CD14-positive monocyte (primary cell): ENCODE results near the gene WDR17. TPM values are rescaled to one million over a fixed set of nuclear protein-coding genes. Genes with fewer than 3 reads are reported as not detected.

Experiments
- DNase-seq, 3 donors: peaks; one replicate each; pipeline ENCODE4 v3.0.0-alpha.2; 2011 to 2022
- H2AFZ ChIP-seq: 2 replicates; pipeline ENCODE4 v1.6.0; 2012; ENCODE audit warnings: mild to moderate bottlenecking, low read depth, low read length, inconsistent platforms; ENCODE audit not compliant: insufficient read depth, poor library complexity, severe bottlenecking
- H3K27ac ChIP-seq, 2 donors: 1 replicate in 1 of 2; 2 replicates in 1 of 2; pipeline ENCODE4 v1.5.1; 2012 to 2013; ENCODE audit warnings: low read length in 2 of 2, control low read depth in 1 of 2, inconsistent platforms in 1 of 2, low read depth in 1 of 2, mild to moderate bottlenecking in 1 of 2
- H3K27me3 ChIP-seq, 2 donors: one replicate each; pipeline versions ENCODE4 v1.6.0 to v1.6.1; 2011 to 2013; ENCODE audit warnings: low read length in 2 of 2; ENCODE audit not compliant: control insufficient read depth in 2 of 2, insufficient read depth in 2 of 2
- H3K36me3 ChIP-seq, 2 donors: replicated peaks in 1 of 2; 1 replicate in 1 of 2; 2 replicates in 1 of 2; pipeline versions ENCODE4 v1.5.1 to v1.6.1; 2012 to 2013; ENCODE audit warnings: low read length in 2 of 2, control low read depth in 1 of 2, inconsistent platforms in 1 of 2, mild to moderate bottlenecking in 1 of 2; ENCODE audit not compliant: insufficient read depth in 2 of 2, control insufficient read depth in 1 of 2
- H3K4me1 ChIP-seq, 2 donors: 1 replicate in 1 of 2; 2 replicates in 1 of 2; pipeline versions ENCODE4 v1.5.1 to v1.6.1; 2012 to 2013; ENCODE audit warnings: low read length in 2 of 2, control low read depth in 1 of 2, inconsistent platforms in 1 of 2, mild to moderate bottlenecking in 1 of 2, moderate library complexity in 1 of 2; ENCODE audit not compliant: insufficient read depth in 2 of 2, control insufficient read depth in 1 of 2
- H3K4me2 ChIP-seq: replicated peaks from 2 replicates; pipeline ENCODE3; 2012; ENCODE audit warnings: low read length, moderate library complexity, mild to moderate bottlenecking; ENCODE audit not compliant: poor library complexity, severe bottlenecking; ENCODE audit errors: extremely low read depth
- H3K4me3 ChIP-seq, 3 experiments: fragments of 200-600 bp in 1 of 3; sonication (generic) in 1 of 3; replicated peaks in 1 of 3; 1 replicate in 2 of 3; 2 replicates in 1 of 3; pipeline ENCODE4 v1.5.1; 2011 to 2013; ENCODE audit warnings: low read length in 3 of 3, mild to moderate bottlenecking in 3 of 3, control low read depth in 2 of 3, low read depth in 2 of 3, inconsistent platforms in 1 of 3, moderate library complexity in 1 of 3
- H3K79me2 ChIP-seq: 2 replicates; pipeline ENCODE4 v1.6.0; 2012; ENCODE audit warnings: mild to moderate bottlenecking, control low read depth, inconsistent platforms, low read length, moderate library complexity; ENCODE audit not compliant: insufficient read depth
- H3K9ac ChIP-seq: 2 replicates; pipeline ENCODE4 v1.6.0; 2017; ENCODE audit warnings: low read length, mild to moderate bottlenecking; ENCODE audit not compliant: insufficient read depth, poor library complexity, severe bottlenecking
- H3K9me3 ChIP-seq, 2 donors: replicated peaks in 1 of 2; 1 replicate in 1 of 2; 2 replicates in 1 of 2; pipeline versions ENCODE4 v1.5.1 to v1.6.1; 2012 to 2013; ENCODE audit warnings: low read length in 2 of 2, control low read depth in 1 of 2; ENCODE audit not compliant: control insufficient read depth in 1 of 2, insufficient read depth in 1 of 2
- H4K20me1 ChIP-seq: 2 replicates; pipeline ENCODE4 v1.6.0; 2012; ENCODE audit warnings: mild to moderate bottlenecking, low read length, control low read depth, moderate library complexity; ENCODE audit not compliant: insufficient read depth
- H3K27ac Mint-ChIP-seq, 7 donors: one replicate each; pipeline ENCODE4 v1.8.0; 2020; ENCODE audit warnings: mild to moderate bottlenecking in 7 of 7, mixed read lengths in 7 of 7, moderate library complexity in 6 of 7, inconsistent platforms in 2 of 7
- H3K27me3 Mint-ChIP-seq, 3 donors: one replicate each; pipeline ENCODE4 v1.8.0; 2021 to 2022; ENCODE audit warnings: low read depth in 3 of 3, mild to moderate bottlenecking in 3 of 3, mixed read lengths in 3 of 3, moderate library complexity in 3 of 3, inconsistent platforms in 1 of 3
- H3K36me3 Mint-ChIP-seq, 2 donors: one replicate each; pipeline ENCODE4 v1.8.0; 2020; ENCODE audit warnings: mixed read lengths in 2 of 2, inconsistent platforms in 1 of 2, mild to moderate bottlenecking in 1 of 2
- H3K4me1 Mint-ChIP-seq: one replicate; pipeline ENCODE4 v1.8.0; 2020; ENCODE audit warnings: mild to moderate bottlenecking, mixed read lengths
- H3K4me3 Mint-ChIP-seq, 2 donors: one replicate each; pipeline ENCODE4 v1.8.0; 2020; ENCODE audit warnings: mild to moderate bottlenecking in 2 of 2, mixed read lengths in 2 of 2, moderate library complexity in 1 of 2
- H3K9me3 Mint-ChIP-seq, 7 donors: one replicate each; pipeline ENCODE4 v1.8.0; 2020 to 2022; ENCODE audit warnings: mixed read lengths in 7 of 7, mild to moderate bottlenecking in 6 of 7, moderate library complexity in 6 of 7, inconsistent platforms in 2 of 7
- CTCF ChIP-seq: fragments of 200-600 bp; IDR thresholded peaks from one replicate; pipeline ENCODE4 v1.8.0; 2022; ENCODE audit warnings: antibody characterized with exemption, mild to moderate bottlenecking
- WGBS: methylation state at CpG from one replicate; pipeline ENCODE4 v1.1.5; 2013; ENCODE audit warnings: missing lambda C conversion rate; ENCODE audit not compliant: insufficient coverage; 5-methylcytosine and 5-hydroxymethylcytosine counted together
- intact Hi-C, 2 donors: fragments of 100-400 bp; cut with micrococcal nuclease; formaldehyde crosslinking; loops; one replicate each; pipeline versions ENCODE4 v1.15.0 to v1.15.1; 2023
- polyA plus RNA-seq, 3 donors: library from polyadenylated mRNA; depleted of rRNA in 1 of 3; unstranded in 2 of 3; stranded (reverse) in 1 of 3; fragments of 300-500 nt in 2 of 3; fragments of >200 nt in 1 of 3; fragmentation: Illumina TruSeq in 2 of 3; gene quantifications; 1 replicate in 2 of 3; 2 replicates in 1 of 3; pipeline ENCODE4 v1.2.3, GENCODE V29; 2012 to 2021
- small RNA-seq: library from RNA; depleted of rRNA; stranded (forward); fragments of <200 nt; gene quantifications from one replicate; pipeline ENCODE3, GENCODE V24; 2012; ENCODE audit warnings: low read depth; ENCODE audit not compliant: insufficient read length

The WDR17 gene
- polyA plus RNA-seq, 3 donors = 0.22 to 2.1 (median 1.1) TPM

DNA sequence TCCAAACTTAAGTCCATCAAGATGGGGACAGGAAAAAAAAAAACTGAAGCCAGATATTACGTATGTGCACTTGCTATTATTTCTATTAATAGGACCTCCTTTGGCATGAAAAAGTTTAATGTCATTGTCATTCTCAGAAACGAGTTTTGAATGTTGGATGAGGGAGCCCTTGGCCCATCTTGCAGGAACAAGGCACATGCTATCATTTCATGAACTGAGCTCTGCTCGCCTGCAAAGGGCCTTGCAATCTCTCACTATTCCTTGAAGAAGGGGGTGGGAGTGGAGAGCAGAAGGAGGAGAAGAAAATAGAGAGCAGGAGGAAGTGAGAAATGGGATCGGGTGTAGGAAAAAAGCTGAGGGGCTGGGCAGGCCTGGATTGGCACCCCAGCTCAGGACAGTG, 164.0 kb downstream of the WDR17 start:
- H3K27me3 ChIP-seq = no peaks in the 10 kb centered on the region
- no peak overlapping the region for H3K27ac Mint-ChIP-seq
- TF ChIP-seq CTCF = no peak
- intact Hi-C loops = no loop called here
- no peaks in the 10 kb centered on the region for H3K4me1 Mint-ChIP-seq
- H3K9me3 Mint-ChIP-seq = peaks cover 0 to 2% (median 0%) of the 10 kb centered on the region in 7 donors
- H3K9ac ChIP-seq = no peak overlapping the region
- H4K20me1 ChIP-seq = no peaks in the 10 kb centered on the region
- H3K79me2 ChIP-seq = no peaks in the 10 kb centered on the region
- no peaks in the 10 kb centered on the region for H3K36me3 Mint-ChIP-seq
- no peaks in the 10 kb centered on the region for H3K36me3 ChIP-seq
- no peak overlapping the region for H3K4me2 ChIP-seq
- H3K4me3 ChIP-seq = no peak overlapping the region
- no peak overlapping the region for H2AFZ ChIP-seq
- no peak overlapping the region for H3K4me3 Mint-ChIP-seq
- no peak overlapping the region for H3K27ac ChIP-seq
- H3K4me1 ChIP-seq = no peaks in the 10 kb centered on the region
- peaks cover 0 to 11% (median 5%) of the 10 kb centered on the region in 3 donors for H3K27me3 Mint-ChIP-seq
- WGBS = 68% methylated on average over 3 of the region's 4 CpGs
- no peaks in the 10 kb centered on the region for H3K9me3 ChIP-seq
- DNase-seq = no peak

Small RNAs within 50 kb of the gene (small RNA-seq; reads per million reads assigned to genes)
- gene RF00432 = not detected

Other genes with a start within 250 kb of the WDR17 start
- not detected for gene SPATA4, start 129.7 kb downstream of the WDR17 start, polyA plus RNA-seq
- gene ASB5, start 203.4 kb downstream of the WDR17 start, polyA plus RNA-seq = not detected